PFSK-1 (cell line): Measurements from ENCODE around the gene ANXA2.

Experiments
- FOXP2 ChIP-seq: optimal IDR thresholded peaks from 2 replicates; pipeline ENCODE3; 2011; ENCODE audit warnings: borderline replicate concordance, control low read depth, inconsistent platforms; ENCODE audit not compliant: insufficient read depth; ENCODE audit errors: extremely low read length, extremely low read depth
- POLR2AphosphoS5 ChIP-seq: IDR thresholded peaks from 2 replicates; pipeline ENCODE4 v1.6.1; 2012; ENCODE audit warnings: low read depth, mild to moderate bottlenecking, control low read depth, low read length, moderate library complexity
- SIN3A ChIP-seq: IDR thresholded peaks from 2 replicates; pipeline ENCODE4 v1.6.1; 2012; ENCODE audit warnings: mild to moderate bottlenecking, low read length, moderate library complexity, borderline replicate concordance; ENCODE audit not compliant: insufficient read depth
- TAF1 ChIP-seq: IDR thresholded peaks from 2 replicates; pipeline ENCODE4 v1.6.1; 2012; ENCODE audit warnings: low read length, control low read depth, borderline replicate concordance; ENCODE audit not compliant: insufficient read depth
- TF ChIP-seq, protein P1 (sequence below), 2 experiments: IDR thresholded peaks; 2 replicates each; pipeline versions ENCODE4 v1.6.1 to v1.8.0; 2011 to 2012; ENCODE audit warnings: low read depth in 2 of 2, low read length in 2 of 2, control low read depth in 1 of 2, inconsistent platforms in 1 of 2, mild to moderate bottlenecking in 1 of 2, moderate library complexity in 1 of 2; ENCODE audit not compliant: insufficient read depth in 1 of 2

ANXA2 gene

DNA sequence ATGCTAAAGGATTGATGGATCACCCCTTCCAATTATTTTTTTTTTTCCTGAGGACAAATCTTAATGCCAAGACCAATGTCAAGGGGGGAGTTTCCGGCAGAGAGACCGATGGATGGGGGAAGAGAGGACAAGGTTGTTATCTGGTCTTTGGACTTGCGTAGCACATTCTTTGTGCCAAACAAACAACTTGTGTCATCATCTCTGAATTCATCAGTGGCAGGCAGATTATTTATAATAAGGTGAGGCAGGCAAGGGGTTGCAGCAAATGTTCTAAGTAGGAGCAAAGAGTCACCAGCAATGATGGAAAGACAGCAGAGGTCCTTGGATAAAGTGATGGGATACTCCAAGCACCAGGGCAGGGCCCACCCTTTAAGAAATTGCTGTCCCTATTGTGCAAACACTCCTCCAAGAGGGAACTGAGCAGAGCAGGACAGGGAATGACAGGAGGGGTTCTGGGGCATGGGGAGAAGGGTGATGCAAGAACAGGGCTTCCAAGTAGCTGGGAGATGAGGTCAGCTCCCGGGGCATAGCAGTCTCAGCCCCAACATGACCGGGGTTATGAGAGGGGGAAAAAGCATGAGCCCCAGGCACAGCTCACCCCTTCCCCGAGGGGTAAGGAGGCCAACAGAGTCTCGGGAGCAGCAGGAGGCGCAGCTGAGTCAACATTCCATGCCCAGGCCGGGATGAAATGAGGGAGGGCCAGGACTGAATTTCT is 57.4 kb downstream of the ANXA2 start:
- TF ChIP-seq POLR2AphosphoS5: no peak
- no peak for TF ChIP-seq FOXP2
- no peak for TF ChIP-seq SIN3A
- TF ChIP-seq, protein P1, sequence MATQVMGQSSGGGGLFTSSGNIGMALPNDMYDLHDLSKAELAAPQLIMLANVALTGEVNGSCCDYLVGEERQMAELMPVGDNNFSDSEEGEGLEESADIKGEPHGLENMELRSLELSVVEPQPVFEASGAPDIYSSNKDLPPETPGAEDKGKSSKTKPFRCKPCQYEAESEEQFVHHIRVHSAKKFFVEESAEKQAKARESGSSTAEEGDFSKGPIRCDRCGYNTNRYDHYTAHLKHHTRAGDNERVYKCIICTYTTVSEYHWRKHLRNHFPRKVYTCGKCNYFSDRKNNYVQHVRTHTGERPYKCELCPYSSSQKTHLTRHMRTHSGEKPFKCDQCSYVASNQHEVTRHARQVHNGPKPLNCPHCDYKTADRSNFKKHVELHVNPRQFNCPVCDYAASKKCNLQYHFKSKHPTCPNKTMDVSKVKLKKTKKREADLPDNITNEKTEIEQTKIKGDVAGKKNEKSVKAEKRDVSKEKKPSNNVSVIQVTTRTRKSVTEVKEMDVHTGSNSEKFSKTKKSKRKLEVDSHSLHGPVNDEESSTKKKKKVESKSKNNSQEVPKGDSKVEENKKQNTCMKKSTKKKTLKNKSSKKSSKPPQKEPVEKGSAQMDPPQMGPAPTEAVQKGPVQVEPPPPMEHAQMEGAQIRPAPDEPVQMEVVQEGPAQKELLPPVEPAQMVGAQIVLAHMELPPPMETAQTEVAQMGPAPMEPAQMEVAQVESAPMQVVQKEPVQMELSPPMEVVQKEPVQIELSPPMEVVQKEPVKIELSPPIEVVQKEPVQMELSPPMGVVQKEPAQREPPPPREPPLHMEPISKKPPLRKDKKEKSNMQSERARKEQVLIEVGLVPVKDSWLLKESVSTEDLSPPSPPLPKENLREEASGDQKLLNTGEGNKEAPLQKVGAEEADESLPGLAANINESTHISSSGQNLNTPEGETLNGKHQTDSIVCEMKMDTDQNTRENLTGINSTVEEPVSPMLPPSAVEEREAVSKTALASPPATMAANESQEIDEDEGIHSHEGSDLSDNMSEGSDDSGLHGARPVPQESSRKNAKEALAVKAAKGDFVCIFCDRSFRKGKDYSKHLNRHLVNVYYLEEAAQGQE (IDR thresholded peaks at IDR 0.05; ENCODE audit: insufficient read depth in 1 of 2, low read depth in 2 of 2, low read length in 2 of 2): no peak
- no peak for TF ChIP-seq TAF1

GRCh38 chr15:60339236-60339635 is 58.5 kb downstream of the ANXA2 start:
- no peak for TF ChIP-seq POLR2AphosphoS5

DNA sequence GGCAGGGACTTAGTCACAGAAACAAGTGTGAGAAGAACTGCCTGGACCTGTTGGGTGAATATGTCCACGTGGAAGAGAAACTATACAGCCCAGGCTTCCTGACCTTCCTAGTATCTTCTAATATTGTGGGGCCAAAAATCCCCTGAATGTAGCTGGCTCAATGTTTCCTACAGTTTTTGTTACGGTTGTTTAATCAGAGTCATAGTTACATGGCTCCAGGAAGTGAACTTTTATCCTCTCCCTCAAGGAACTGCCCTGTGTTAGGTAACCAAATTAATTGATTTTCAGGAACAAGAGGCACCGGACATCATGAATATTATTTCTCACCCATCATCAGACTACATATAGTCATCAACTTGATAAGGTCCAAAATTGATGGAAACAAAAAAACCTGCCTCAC is 59.0 kb downstream of the ANXA2 start:
- TF ChIP-seq, protein P1 (IDR thresholded peaks at IDR 0.05; ENCODE audit: insufficient read depth in 1 of 2, low read depth in 2 of 2, low read length in 2 of 2): no peak
- TF ChIP-seq FOXP2 (no peak), SIN3A (no peak)

GRCh38 chr15:60337076-60337475 is 60.7 kb downstream of the ANXA2 start:
- no peak for TF ChIP-seq POLR2AphosphoS5
- TF ChIP-seq, protein P1 (IDR thresholded peaks at IDR 0.05; ENCODE audit: insufficient read depth in 1 of 2, low read depth in 2 of 2, low read length in 2 of 2): no peak
- no peak for TF ChIP-seq SIN3A
- TF ChIP-seq TAF1: no peak
- TF ChIP-seq FOXP2: no peak

DNA sequence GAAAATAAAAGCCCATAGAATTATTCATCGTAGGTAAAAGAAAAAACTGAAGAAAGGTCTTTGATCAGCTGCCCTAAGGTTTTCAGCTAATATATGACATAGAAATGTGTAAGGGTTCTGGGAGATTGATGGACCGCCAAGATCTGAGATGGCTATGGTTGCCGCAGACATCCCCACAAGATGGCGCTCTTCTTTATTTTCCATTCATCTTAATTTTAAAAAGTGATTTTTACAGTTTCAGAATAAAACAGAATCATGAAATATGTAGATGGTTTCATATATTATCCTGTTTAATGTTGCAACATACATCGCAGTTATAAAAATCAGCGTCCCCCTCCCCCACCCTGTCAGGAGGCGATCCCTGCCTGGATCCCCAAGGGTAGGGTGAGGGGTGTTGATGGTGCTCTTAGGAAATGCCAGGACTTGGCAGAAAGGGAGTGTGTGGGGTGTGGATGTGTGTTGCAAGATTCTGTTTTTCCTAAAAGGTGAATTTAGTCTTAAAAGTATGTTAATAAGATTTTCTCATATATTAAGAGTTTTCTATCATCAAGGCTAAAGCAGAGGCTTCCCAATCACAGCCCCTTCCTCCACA is 68.8 kb downstream of the ANXA2 start:
- TF ChIP-seq SIN3A: no peak
- TF ChIP-seq, protein P1 (IDR thresholded peaks at IDR 0.05; ENCODE audit: insufficient read depth in 1 of 2, low read depth in 2 of 2, low read length in 2 of 2): no peak
- TF ChIP-seq FOXP2: no peak
- TF ChIP-seq TAF1: no peak
- no peak for TF ChIP-seq POLR2AphosphoS5
